WTC11 (cell line): ENCODE results near the gene EVI5L.

Source experiments
- ATF1 ChIP-seq: sonication (generic); formaldehyde crosslinking; IDR thresholded peaks from 2 replicates; pipeline ENCODE4 v1.8.1; 2023; ENCODE audit warnings: mild to moderate bottlenecking, moderate library complexity, missing genetic modification reagents
- CTCF ChIP-seq: fragments of 200-600 bp; IDR thresholded peaks from 2 replicates; pipeline ENCODE4 v1.8.0; 2022; ENCODE audit warnings: antibody characterized with exemption
- ETV6 ChIP-seq: sonication (generic); formaldehyde crosslinking; IDR thresholded peaks from 2 replicates; pipeline ENCODE4 v1.8.1; 2022; ENCODE audit warnings: mild to moderate bottlenecking, missing genetic modification reagents
- FOXP1 ChIP-seq: sonication (generic); formaldehyde crosslinking; IDR thresholded peaks from 2 replicates; pipeline ENCODE4 v1.8.0; 2022; ENCODE audit warnings: missing genetic modification reagents, mild to moderate bottlenecking, moderate library complexity, borderline replicate concordance
- ZBTB21 ChIP-seq: sonication (generic); formaldehyde crosslinking; IDR thresholded peaks from 2 replicates; pipeline ENCODE4 v1.8.1; 2023; ENCODE audit warnings: mild to moderate bottlenecking, missing genetic modification reagents, borderline replicate concordance
- ZNF121 ChIP-seq: sonication (generic); formaldehyde crosslinking; IDR thresholded peaks from 2 replicates; pipeline ENCODE4 v1.8.0; 2023; ENCODE audit warnings: missing genetic modification reagents
- ZNF263 ChIP-seq: sonication (generic); formaldehyde crosslinking; IDR thresholded peaks from 2 replicates; pipeline ENCODE4 v1.8.1; 2022; ENCODE audit warnings: low read depth, mild to moderate bottlenecking, moderate library complexity, missing genetic modification reagents
- TF ChIP-seq, protein P1 (sequence below): sonication (generic); formaldehyde crosslinking; IDR thresholded peaks from 2 replicates; pipeline ENCODE4 v1.8.1; 2022; ENCODE audit warnings: mild to moderate bottlenecking, missing genetic modification reagents, moderate library complexity, borderline replicate concordance

DNA sequence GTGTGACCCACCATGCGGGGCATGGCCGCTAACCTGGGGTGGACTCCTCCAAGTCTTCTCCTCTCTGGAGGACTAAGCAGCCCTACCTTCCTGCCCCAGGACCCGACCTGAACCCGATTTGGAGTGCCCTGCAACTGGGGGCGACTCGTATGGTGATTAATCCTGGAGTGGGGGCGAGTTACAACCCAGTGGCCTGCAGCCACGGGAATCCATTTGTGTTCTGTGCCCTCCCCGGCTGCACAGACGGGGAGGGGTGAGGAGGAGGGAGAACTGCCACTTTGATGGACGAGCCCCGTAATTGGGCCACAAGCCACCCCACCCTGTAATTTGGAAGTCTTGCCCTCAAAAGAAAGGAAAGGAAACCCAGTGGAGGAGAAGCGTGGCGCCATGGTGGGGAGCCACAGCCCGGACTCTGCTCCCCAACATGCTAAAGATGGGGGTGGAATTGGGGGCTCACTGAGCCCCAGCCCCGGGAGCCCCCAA is 26.1 kb downstream of the EVI5L start:
- TF ChIP-seq CTCF (no peak), FOXP1 (CRISPR knock-in tag) (no peak), ZNF121 (no peak), ETV6 (CRISPR knock-in tag) (no peak), ZBTB21 (no peak), ZNF263 (CRISPR knock-in tag) (no peak), ATF1 (CRISPR knock-in tag) (no peak)
- TF ChIP-seq, protein P1, sequence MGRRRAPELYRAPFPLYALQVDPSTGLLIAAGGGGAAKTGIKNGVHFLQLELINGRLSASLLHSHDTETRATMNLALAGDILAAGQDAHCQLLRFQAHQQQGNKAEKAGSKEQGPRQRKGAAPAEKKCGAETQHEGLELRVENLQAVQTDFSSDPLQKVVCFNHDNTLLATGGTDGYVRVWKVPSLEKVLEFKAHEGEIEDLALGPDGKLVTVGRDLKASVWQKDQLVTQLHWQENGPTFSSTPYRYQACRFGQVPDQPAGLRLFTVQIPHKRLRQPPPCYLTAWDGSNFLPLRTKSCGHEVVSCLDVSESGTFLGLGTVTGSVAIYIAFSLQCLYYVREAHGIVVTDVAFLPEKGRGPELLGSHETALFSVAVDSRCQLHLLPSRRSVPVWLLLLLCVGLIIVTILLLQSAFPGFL (CRISPR knock-in tag): no peak
